Smooth muscle cell of the brain vasculature (primary cell): ENCODE results near the gene KCNAB3.

ENCODE experiments used
- DNase-seq: peaks from one replicate; pipeline ENCODE4 v3.0.0-alpha.2; 2012; ENCODE audit warnings: low read depth, low spot score

The KCNAB3 gene

GRCh38 chr17:7940743-7941142, 11.1 kb upstream of the KCNAB3 start:
- DNase-seq = no peak

- no peak for DNase-seq
These were observed 10.4 kb upstream of the KCNAB3 start for GRCh38 chr17:7940034-7940433.

GRCh38 chr17:7935859-7936258, 6.2 kb upstream of the KCNAB3 start:
- DNase-seq = no peak

GRCh38 chr17:7932949-7933348, 3.3 kb upstream of the KCNAB3 start:
- DNase-seq = peak; percentile 62

- no peak for DNase-seq
These were observed 2.8 kb upstream of the KCNAB3 start for GRCh38 chr17:7932483-7932891.

GRCh38 chr17:7931709-7932482, 2.2 kb upstream of the KCNAB3 start, which contains the start of the genes CNTROB and TRAPPC1:
CNTROB (plus strand) TSS chr17:7932206; CDS start chr17:7933080, 874 bp downstream.
TRAPPC1 (minus strand) TSS chr17:7931946; CDS start chr17:7931829, 117 bp downstream.
- peak; percentile 98 for DNase-seq

- no peak for DNase-seq
These were observed 1.4 kb upstream of the KCNAB3 start for GRCh38 chr17:7930841-7931631.

- DNase-seq = no peak
These were observed 2.1 kb downstream of the KCNAB3 start for GRCh38 chr17:7927596-7927995.

GRCh38 chr17:7922845-7923628, 6.6 kb downstream of the KCNAB3 start:
- peak; percentile 32 for DNase-seq

- peak; percentile 10 for DNase-seq
These were observed 7.3 kb downstream of the KCNAB3 start for GRCh38 chr17:7922269-7922844.

GRCh38 chr17:7916808-7917207, 12.8 kb downstream of the KCNAB3 start:
- DNase-seq = no peak

GRCh38 chr17:7916385-7916682, 13.3 kb downstream of the KCNAB3 start:
- DNase-seq = no peak

GRCh38 chr17:7915611-7916384, 13.9 kb downstream of the KCNAB3 start, which contains the start of gene RNF227:
RNF227 (minus strand) TSS chr17:7916289; CDS start chr17:7916195, 94 bp downstream.
- DNase-seq = peak; percentile 84

- DNase-seq = peak; percentile 20
These were observed 14.5 kb downstream of the KCNAB3 start for GRCh38 chr17:7915179-7915610.

GRCh38 chr17:7912927-7913524, 16.6 kb downstream of the KCNAB3 start:
- DNase-seq = no peak

- no peak for DNase-seq
These were observed 18.5 kb downstream of the KCNAB3 start for GRCh38 chr17:7911116-7911515.

GRCh38 chr17:7910711-7911110, 18.9 kb downstream of the KCNAB3 start:
- DNase-seq = no peak

GRCh38 chr17:7910281-7910680, 19.4 kb downstream of the KCNAB3 start:
- DNase-seq = no peak

- no peak for DNase-seq
These were observed 20.6 kb downstream of the KCNAB3 start for GRCh38 chr17:7909089-7909488.
